GM12872 (cell line): Measurements from ENCODE around the gene FRMPD4.

Experiments used
- TF ChIP-seq, protein P1 (sequence below): IDR thresholded peaks from 3 replicates; pipeline ENCODE4 v1.5.1; 2011; ENCODE audit warnings: low read depth, mild to moderate bottlenecking, low read length, moderate library complexity; ENCODE audit not compliant: insufficient read depth

Gene FRMPD4

DNA sequence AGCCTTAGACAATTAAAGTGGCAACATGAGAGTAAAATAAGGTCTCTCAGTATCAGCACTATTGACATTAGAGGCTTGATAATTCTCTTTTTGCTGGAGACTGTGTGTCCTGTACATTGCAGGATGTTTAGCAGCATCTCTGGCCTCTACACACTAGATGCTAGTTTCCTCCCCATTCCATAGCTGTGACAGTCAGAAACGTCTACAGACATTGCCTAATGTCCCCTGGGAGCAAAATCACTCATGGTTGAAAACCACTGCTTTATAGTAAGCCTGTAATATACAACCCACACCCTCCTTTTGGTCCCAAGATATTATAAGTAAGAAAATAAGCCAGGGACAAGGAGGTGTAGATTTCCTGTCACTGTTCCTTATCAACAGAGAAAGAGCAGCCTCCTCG, 166.0 kb downstream of the FRMPD4 start:
- TF ChIP-seq, protein P1, sequence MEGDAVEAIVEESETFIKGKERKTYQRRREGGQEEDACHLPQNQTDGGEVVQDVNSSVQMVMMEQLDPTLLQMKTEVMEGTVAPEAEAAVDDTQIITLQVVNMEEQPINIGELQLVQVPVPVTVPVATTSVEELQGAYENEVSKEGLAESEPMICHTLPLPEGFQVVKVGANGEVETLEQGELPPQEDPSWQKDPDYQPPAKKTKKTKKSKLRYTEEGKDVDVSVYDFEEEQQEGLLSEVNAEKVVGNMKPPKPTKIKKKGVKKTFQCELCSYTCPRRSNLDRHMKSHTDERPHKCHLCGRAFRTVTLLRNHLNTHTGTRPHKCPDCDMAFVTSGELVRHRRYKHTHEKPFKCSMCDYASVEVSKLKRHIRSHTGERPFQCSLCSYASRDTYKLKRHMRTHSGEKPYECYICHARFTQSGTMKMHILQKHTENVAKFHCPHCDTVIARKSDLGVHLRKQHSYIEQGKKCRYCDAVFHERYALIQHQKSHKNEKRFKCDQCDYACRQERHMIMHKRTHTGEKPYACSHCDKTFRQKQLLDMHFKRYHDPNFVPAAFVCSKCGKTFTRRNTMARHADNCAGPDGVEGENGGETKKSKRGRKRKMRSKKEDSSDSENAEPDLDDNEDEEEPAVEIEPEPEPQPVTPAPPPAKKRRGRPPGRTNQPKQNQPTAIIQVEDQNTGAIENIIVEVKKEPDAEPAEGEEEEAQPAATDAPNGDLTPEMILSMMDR = no peak

DNA sequence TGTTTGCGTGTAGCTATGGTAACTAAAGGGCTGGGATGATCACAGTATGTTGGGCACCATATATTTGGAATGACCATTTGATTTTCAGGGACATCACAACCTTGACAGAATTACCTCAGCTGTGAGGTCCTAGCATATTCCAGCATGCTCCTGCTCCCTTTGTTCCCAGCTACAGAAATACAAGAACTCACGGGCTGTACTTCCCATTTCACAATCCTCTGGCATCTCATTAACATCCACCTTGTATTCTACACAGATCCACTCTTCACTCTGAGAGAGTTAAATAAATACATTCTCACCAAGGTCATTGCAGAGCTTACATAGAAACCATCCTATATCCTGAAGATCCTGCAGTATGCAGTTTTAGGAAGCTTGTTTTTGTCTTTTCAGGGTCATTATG, 169.7 kb downstream of the FRMPD4 start:
- TF ChIP-seq, protein P1 = no peak

DNA sequence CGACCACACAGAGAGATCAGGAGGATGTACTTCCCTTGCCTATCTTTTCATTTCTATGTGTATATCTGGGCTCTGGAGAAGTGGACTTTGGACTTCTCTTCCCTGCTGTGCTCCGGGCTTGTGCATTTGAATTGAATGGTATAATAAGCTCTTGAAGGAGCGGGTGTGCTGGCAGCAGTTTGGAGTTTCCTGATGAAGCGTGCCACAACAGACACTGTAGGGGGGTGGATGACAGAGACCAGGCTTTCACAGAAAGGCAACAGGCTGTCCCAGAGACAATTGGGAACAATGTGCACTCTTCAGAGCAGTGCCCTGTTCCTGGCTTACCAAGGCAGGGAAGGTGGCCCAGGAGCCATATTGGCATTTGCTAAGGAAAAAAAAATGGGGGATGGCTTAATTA, 170.1 kb downstream of the FRMPD4 start:
- TF ChIP-seq, protein P1 = no peak

DNA sequence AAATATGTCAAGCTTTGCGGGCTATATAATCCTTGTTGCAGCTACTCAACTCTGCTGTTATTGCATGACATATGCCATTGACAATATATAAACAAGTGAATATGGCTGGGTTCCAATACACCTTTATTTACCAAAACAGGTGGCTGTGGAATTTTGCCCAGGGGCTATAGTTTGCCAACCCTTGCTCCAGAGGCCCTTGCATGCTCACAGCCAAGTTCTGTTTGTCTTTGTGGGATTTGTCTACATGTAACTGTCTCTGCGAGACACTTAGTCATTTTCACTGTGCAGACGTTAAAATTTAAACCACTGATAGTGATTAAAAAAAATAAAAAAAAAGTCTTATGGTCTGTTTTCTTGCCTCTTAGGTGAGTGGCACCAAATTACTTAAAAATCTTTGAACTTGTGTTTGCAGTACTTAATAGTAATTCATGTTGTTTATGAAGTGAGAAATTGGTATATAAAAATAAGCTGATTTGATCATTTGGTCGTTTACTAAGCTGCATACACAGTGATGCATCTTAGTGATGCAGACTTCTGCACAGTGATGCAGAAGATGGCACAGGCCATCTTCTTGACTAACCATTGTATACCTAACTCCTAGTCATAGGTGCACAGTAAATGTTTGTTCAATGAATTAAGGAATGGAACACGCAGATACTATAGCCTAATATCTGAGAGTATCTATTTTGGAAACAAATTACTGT, 170.9 kb downstream of the FRMPD4 start:
- TF ChIP-seq, protein P1 = no peak

DNA sequence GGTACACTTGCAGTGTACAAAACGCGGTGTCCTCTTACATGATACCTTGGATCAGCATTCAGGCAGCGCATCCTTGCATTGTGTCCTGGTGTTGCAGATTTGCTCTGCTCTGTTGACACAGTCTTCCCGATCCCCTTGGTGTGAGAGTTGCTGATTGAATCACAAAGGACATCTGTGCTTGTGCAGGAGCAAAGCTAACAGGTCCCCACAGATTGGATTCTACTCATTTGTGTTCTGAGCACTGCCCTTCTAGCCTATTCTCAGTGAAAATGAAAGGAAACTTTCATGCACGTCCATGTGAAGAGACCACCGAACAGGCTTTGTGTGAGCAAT, 171.4 kb downstream of the FRMPD4 start:
- TF ChIP-seq, protein P1 = no peak

DNA sequence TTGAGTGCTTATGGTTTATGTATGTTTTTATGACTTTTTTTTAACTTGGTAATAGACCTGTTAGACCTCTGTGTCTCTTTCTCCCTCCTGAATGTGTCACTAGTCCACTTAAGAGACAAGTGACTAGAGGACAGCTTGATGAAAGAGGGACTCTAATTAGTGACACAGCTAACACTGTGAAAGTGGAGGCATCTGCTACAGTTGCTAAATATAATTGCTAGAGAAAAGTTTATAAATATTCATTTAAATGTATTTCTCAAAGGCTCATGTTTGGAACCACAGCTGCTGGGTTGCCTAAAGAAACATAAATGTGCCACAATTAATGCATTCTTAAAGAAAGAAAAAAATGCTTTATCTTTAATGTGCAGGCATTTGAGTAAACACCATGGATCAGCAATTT, 176.4 kb downstream of the FRMPD4 start:
- TF ChIP-seq, protein P1 = no peak

DNA sequence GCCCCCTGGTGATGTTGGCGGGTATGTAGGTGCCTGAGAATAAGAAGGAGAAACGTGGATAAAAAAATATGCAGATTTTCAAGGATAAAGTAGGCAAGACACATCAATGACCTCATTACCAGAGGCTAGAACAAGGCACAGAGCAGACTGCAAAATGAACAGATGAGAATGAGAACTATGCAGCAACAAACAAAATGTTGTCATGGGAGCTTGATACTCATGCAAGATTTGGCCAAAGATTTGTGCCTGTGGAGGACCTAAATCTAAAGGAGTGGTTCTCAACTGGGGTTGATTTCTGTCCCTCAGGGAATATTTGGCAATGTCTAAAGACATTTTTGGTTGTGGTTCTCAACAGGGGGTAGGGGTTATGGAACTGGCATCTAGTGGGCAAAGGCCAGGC, 177.3 kb downstream of the FRMPD4 start:
- TF ChIP-seq, protein P1 = no peak
